ENCODE measurements around the gene IFI35.

Gene IFI35

DNA sequence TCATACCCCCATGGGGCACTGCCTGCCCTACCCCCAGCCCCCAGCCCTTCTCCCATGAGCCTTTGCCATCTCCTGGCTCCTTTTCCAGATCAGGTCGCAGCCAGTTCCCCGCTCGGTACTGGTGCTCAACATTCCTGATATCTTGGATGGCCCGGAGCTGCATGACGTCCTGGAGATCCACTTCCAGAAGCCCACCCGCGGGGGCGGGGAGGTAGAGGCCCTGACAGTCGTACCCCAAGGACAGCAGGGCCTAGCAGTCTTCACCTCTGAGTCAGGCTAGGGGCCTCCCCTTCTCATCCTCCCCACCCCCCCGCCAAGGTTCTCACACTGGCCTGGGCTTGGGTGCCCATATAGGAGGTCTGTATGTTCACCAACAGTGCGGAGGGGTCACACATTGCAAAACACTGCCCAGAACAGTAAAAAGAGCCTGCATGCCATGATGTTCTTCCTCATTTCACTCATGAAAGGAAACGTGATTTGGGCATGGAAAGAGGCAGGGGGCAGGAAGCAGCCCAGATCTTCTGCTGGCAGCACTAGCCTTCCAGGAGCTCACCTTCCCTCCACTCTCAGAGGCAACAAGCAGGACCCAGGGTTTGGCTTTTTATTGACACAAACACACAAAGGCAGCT lies 7.5 kb downstream of the IFI35 start:
- Histone ChIP-seq H3K4me3 (replicated peaks; ENCODE audit: insufficient read depth, low read length) (no peak overlapping the region), H3K27ac (replicated peaks) (peak overlapping the region; percentile 71), H3K27me3 (ENCODE audit: insufficient read depth, poor library complexity, severe bottlenecking) (no peaks in the 10 kb centered on the region)
- TF ChIP-seq, protein P1, sequence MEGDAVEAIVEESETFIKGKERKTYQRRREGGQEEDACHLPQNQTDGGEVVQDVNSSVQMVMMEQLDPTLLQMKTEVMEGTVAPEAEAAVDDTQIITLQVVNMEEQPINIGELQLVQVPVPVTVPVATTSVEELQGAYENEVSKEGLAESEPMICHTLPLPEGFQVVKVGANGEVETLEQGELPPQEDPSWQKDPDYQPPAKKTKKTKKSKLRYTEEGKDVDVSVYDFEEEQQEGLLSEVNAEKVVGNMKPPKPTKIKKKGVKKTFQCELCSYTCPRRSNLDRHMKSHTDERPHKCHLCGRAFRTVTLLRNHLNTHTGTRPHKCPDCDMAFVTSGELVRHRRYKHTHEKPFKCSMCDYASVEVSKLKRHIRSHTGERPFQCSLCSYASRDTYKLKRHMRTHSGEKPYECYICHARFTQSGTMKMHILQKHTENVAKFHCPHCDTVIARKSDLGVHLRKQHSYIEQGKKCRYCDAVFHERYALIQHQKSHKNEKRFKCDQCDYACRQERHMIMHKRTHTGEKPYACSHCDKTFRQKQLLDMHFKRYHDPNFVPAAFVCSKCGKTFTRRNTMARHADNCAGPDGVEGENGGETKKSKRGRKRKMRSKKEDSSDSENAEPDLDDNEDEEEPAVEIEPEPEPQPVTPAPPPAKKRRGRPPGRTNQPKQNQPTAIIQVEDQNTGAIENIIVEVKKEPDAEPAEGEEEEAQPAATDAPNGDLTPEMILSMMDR (IDR thresholded peaks at IDR 0.05; ENCODE audit: insufficient read depth, low read length), result no peak
- peak; percentile 41; the same call in 1 of the 2 replicates for TF ChIP-seq SPI1 (IDR thresholded peaks at IDR 0.05; ENCODE audit: borderline replicate concordance, low read depth)
- TF ChIP-seq, protein P2, sequence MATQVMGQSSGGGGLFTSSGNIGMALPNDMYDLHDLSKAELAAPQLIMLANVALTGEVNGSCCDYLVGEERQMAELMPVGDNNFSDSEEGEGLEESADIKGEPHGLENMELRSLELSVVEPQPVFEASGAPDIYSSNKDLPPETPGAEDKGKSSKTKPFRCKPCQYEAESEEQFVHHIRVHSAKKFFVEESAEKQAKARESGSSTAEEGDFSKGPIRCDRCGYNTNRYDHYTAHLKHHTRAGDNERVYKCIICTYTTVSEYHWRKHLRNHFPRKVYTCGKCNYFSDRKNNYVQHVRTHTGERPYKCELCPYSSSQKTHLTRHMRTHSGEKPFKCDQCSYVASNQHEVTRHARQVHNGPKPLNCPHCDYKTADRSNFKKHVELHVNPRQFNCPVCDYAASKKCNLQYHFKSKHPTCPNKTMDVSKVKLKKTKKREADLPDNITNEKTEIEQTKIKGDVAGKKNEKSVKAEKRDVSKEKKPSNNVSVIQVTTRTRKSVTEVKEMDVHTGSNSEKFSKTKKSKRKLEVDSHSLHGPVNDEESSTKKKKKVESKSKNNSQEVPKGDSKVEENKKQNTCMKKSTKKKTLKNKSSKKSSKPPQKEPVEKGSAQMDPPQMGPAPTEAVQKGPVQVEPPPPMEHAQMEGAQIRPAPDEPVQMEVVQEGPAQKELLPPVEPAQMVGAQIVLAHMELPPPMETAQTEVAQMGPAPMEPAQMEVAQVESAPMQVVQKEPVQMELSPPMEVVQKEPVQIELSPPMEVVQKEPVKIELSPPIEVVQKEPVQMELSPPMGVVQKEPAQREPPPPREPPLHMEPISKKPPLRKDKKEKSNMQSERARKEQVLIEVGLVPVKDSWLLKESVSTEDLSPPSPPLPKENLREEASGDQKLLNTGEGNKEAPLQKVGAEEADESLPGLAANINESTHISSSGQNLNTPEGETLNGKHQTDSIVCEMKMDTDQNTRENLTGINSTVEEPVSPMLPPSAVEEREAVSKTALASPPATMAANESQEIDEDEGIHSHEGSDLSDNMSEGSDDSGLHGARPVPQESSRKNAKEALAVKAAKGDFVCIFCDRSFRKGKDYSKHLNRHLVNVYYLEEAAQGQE (IDR thresholded peaks at IDR 0.05; ENCODE audit: insufficient replicate concordance, low read depth), result no peak
- TF ChIP-seq GABPA (IDR thresholded peaks at IDR 0.05; ENCODE audit: low read depth), result no peak
- peak; percentile 60 for TF ChIP-seq POLR2AphosphoS5 (IDR thresholded peaks at IDR 0.05; ENCODE audit: low read depth)
- DNase-seq (ENCODE audit: low read depth in 1 of 2, low spot score in 1 of 2), result peak in 1 of 2 experiments; percentile 71

DNA sequence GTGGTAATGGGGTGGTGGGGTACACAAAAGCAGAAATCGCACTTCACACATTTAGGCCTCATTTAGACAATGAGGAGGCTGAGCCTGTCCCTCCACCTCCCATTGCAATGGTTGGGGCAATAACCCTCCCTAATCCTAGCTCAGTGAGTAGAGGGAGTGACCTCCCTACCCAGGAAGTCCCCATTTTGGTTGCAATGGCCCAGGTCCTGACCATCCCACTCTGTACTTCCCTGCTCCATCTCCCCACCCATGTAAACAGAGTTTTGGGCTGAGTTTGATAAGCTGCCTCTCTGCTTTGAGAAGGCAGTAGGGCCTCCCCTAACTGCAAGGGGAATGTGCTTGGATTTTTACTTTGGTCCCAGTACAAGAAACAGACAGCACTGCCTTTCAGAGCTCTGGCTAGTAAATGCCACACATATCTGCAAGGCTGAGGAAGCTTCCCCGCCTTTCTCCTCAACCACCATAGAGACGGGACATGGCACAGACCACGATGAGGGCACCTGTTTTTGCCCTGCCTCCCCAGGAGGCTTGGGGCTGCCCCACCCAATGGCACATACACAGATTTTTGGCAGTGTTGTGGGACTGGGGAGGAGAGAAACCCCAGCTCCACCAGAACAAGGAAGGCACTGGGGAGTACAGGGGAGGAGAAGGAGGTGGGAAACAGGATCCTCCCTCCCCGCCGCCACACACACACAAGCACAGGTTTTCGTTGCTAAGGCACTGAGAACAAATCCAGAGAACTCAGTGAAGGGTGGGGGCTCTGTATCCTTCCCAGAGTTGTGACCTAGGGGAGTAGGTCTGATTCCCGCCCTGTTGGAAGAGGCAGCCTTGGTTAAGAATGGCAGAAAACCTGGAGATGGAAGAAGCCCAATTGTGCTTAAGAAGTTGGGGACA lies 8.3 kb downstream of the IFI35 start:
- H3K27me3 ChIP-seq (ENCODE audit: insufficient read depth, poor library complexity, severe bottlenecking), result no peaks in the 10 kb centered on the region
- no peak for DNase-seq (ENCODE audit: low read depth in 1 of 2, low spot score in 1 of 2)
- no peak overlapping the region for H3K4me3 ChIP-seq (replicated peaks; ENCODE audit: insufficient read depth, low read length)
- peak overlapping the region; percentile 71 for H3K27ac ChIP-seq (replicated peaks)
- 0 out of 2 replicates have a peak, but pooled peaks have one; percentile 1 for TF ChIP-seq POLR2AphosphoS5 (IDR thresholded peaks at IDR 0.05; ENCODE audit: low read depth)
- TF ChIP-seq, protein P2 (IDR thresholded peaks at IDR 0.05; ENCODE audit: insufficient replicate concordance, low read depth), result no peak

DNA sequence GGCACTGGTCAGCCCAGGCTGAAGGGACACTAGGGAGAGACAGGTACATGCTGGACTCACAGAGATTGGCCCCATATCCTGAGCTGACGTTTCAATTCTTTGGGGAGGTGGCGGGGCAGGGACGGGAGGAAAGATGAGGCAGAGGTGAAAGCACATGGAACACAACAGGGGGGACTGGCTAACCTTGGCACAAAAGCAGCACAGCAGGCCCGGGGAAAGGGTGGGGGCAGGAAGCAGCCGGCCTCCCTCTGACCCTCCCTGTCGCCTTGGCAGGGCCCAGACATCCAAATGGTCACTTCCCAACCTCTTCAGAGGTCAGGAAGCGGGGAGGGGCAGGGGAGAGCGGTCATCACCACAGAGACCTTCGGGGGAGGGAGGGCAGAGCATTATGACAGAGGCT lies 9.0 kb downstream of the IFI35 start:
- TF ChIP-seq, protein P1 (IDR thresholded peaks at IDR 0.05; ENCODE audit: insufficient read depth, low read length), result no peak
- TF ChIP-seq, protein P2 (IDR thresholded peaks at IDR 0.05; ENCODE audit: insufficient replicate concordance, low read depth), result no peak
- TF ChIP-seq GABPA (IDR thresholded peaks at IDR 0.05; ENCODE audit: low read depth) (no peak), SPI1 (IDR thresholded peaks at IDR 0.05; ENCODE audit: borderline replicate concordance, low read depth) (no peak), POLR2AphosphoS5 (IDR thresholded peaks at IDR 0.05; ENCODE audit: low read depth) (no peak)
- Histone ChIP-seq H3K27me3 (ENCODE audit: insufficient read depth, poor library complexity, severe bottlenecking) (no peaks in the 10 kb centered on the region), H3K27ac (replicated peaks) (peak overlapping the region; percentile 71), H3K4me3 (replicated peaks; ENCODE audit: insufficient read depth, low read length) (no peak overlapping the region)
- DNase-seq (ENCODE audit: low read depth in 1 of 2, low spot score in 1 of 2), result no peak
